Calu3 (cell line): ENCODE data around the gene PPP1R12A. TPM values are rescaled to one million over a fixed set of nuclear protein-coding genes. Genes with fewer than 3 reads are reported as not detected.

Experiments
- BruUV-seq: library from RNA; stranded (reverse); fragments of 400-500 nt; replicated peaks from 2 replicates; lab custom pipeline; 2021; lab: Mats Ljungman, UMichigan
- CTCF ChIA-PET: fragments of 300-600 bp; sonication (Branson Sonifier 250); formaldehyde crosslinking; loops from one replicate; lab custom pipeline; 2022; ENCODE audit warnings: antibody characterized with exemption; lab: Charles Lee
- DNase-seq: peaks from one replicate; pipeline ENCODE4 v3.0.0; 2022
- H3K27ac Mint-ChIP-seq: one replicate; pipeline ENCODE4 v1.8.0; 2022; ENCODE audit warnings: mixed read lengths; ENCODE audit not compliant: unreplicated experiment
- H3K27me3 Mint-ChIP-seq: one replicate; pipeline ENCODE4 v1.8.0; 2022; ENCODE audit warnings: mixed read lengths; ENCODE audit not compliant: unreplicated experiment
- H3K36me3 Mint-ChIP-seq: one replicate; pipeline ENCODE4 v1.8.0; 2022; ENCODE audit warnings: mild to moderate bottlenecking, moderate library complexity, mixed read lengths; ENCODE audit not compliant: insufficient read depth, unreplicated experiment
- H3K4me1 Mint-ChIP-seq: one replicate; pipeline ENCODE4 v1.8.0; 2022; ENCODE audit warnings: mild to moderate bottlenecking, low read depth, mixed read lengths; ENCODE audit not compliant: unreplicated experiment
- H3K4me3 Mint-ChIP-seq: one replicate; pipeline ENCODE4 v1.8.0; 2022; ENCODE audit warnings: mild to moderate bottlenecking, low read depth, moderate library complexity, mixed read lengths; ENCODE audit not compliant: unreplicated experiment
- H3K9me3 Mint-ChIP-seq: one replicate; pipeline ENCODE4 v1.8.0; 2022; ENCODE audit warnings: low read depth, mixed read lengths; ENCODE audit not compliant: unreplicated experiment
- CTCF ChIP-seq: fragments of 200-600 bp; IDR thresholded peaks from one replicate; pipeline ENCODE4 v1.8.0; 2022; ENCODE audit warnings: antibody characterized with exemption; ENCODE audit not compliant: unreplicated experiment
- intact Hi-C: fragments of 100-400 bp; cut with micrococcal nuclease; formaldehyde crosslinking; loops from one replicate; pipeline ENCODE4 v1.10.0; 2022; ENCODE audit not compliant: unreplicated experiment
- total RNA-seq: library from RNA; stranded (reverse); gene quantifications from 2 replicates; pipeline ENCODE4 v1.2.3, GENCODE V29; 2022

PPP1R12A gene
- total RNA-seq, 1 experiment from 2014 or later: 97.4 TPM

GRCh38 chr12:79891506-79892162 is 43.3 kb downstream of the PPP1R12A start:
- Mint-ChIP-seq H3K27me3 (no peaks in the 10 kb centered on the region), H3K36me3 (no peaks in the 10 kb centered on the region), H3K4me1 (peaks cover 36% of the 10 kb centered on the region), H3K27ac (no peak overlapping the region), H3K4me3 (no peak overlapping the region), H3K9me3 (no peaks in the 10 kb centered on the region)
- CTCF ChIA-PET: no interaction called here
- intact Hi-C loops: no loop called here
- BruUV-seq: no TSS peak
- DNase-seq: no peak
- TF ChIP-seq CTCF: no peak

GRCh38 chr12:79887890-79888289 is 47.0 kb downstream of the PPP1R12A start:
- no TSS peak for BruUV-seq
- H3K4me1 Mint-ChIP-seq: peaks cover 38% of the 10 kb centered on the region
- no peak overlapping the region for H3K4me3 Mint-ChIP-seq
- no peaks in the 10 kb centered on the region for H3K9me3 Mint-ChIP-seq
- H3K27ac Mint-ChIP-seq: peak overlapping the region; percentile 34
- CTCF ChIA-PET: no interaction called here
- H3K27me3 Mint-ChIP-seq: no peaks in the 10 kb centered on the region
- H3K36me3 Mint-ChIP-seq: no peaks in the 10 kb centered on the region
- DNase-seq: no peak
- no peak for TF ChIP-seq CTCF
- intact Hi-C loops: loop anchor here (1.0 to 10.0 kb wide), 5 partner anchors 47 to 483 kb away; partner anchors contain the start of gene PPP1R12A

GRCh38 chr12:79886917-79887519 is 47.9 kb downstream of the PPP1R12A start:
- CTCF ChIA-PET: interaction anchor here (0.7 to 1.0 kb wide), 4 partner anchors 8 to 300 kb away, joined by 3 to 5 read pairs (median 4); no protein-coding TSS in a partner anchor

More at GRCh38 chr12:79886917-79887519, 47.9 kb downstream of the PPP1R12A start:
- no peaks in the 10 kb centered on the region for H3K27me3 Mint-ChIP-seq
- DNase-seq: no peak
- H3K27ac Mint-ChIP-seq: no peak overlapping the region
- H3K36me3 Mint-ChIP-seq: no peaks in the 10 kb centered on the region
- BruUV-seq: no TSS peak
- intact Hi-C loops: loop anchor here (1.0 to 10.0 kb wide), 5 partner anchors 48 to 482 kb away; partner anchors contain the start of gene PPP1R12A
- peak; percentile 43 for TF ChIP-seq CTCF
- peaks cover 39% of the 10 kb centered on the region for H3K4me1 Mint-ChIP-seq
- no peak overlapping the region for H3K4me3 Mint-ChIP-seq
- H3K9me3 Mint-ChIP-seq: no peaks in the 10 kb centered on the region
